Naive thymus-derived CD4-positive, alpha-beta T cell (primary cell): ENCODE results near the gene DMAP1. TPM values are rescaled to one million over a fixed set of nuclear protein-coding genes. Genes with fewer than 3 reads are reported as not detected.

Experiments
- ATAC-seq: fragments of 150-1000 bp; cut with Tn5 transposase; 2 replicates; pipeline ENCODE4 v1.10.0; 2021; ENCODE audit warnings: mild to moderate bottlenecking, moderate library complexity
- CTCF ChIA-PET: fragments of 350-600 bp; sonication (Branson Sonifier 250); formaldehyde crosslinking; loops from one replicate; lab custom pipeline; 2021; ENCODE audit warnings: antibody characterized with exemption; lab: Charles Lee
- POLR2A ChIA-PET: fragments of 350-600 bp; sonication (Branson Sonifier 250); formaldehyde crosslinking; loops from one replicate; lab custom pipeline; 2021; ENCODE audit warnings: antibody characterized with exemption, inconsistent platforms; lab: Charles Lee
- DNase-seq, 9 donors: peaks; one replicate each; pipeline versions ENCODE4 v3.0.0 to v3.0.0-alpha.2; 2020 to 2022; ENCODE audit warnings: mixed read lengths in 1 of 9
- H3K27ac ChIP-seq: one replicate; pipeline ENCODE4 v1.7.0; 2013; ENCODE audit warnings: mild to moderate bottlenecking, low read depth, low read length, moderate library complexity
- H3K27me3 ChIP-seq, 2 donors: one replicate each; pipeline ENCODE4 v1.7.0; 2013; ENCODE audit warnings: low read length in 2 of 2, mild to moderate bottlenecking in 2 of 2, moderate library complexity in 2 of 2; ENCODE audit not compliant: control insufficient read depth in 2 of 2, insufficient read depth in 2 of 2
- H3K36me3 ChIP-seq, 3 experiments: 1 replicate in 2 of 3; 2 replicates in 1 of 3; pipeline ENCODE4 v1.7.0; 2013; ENCODE audit warnings: low read length in 3 of 3, mild to moderate bottlenecking in 3 of 3, moderate library complexity in 1 of 3; ENCODE audit not compliant: insufficient read depth in 3 of 3, control insufficient read depth in 2 of 3
- H3K4me1 ChIP-seq, 2 donors: one replicate each; pipeline ENCODE4 v1.7.0; 2013; ENCODE audit warnings: low read length in 2 of 2, mild to moderate bottlenecking in 2 of 2, moderate library complexity in 1 of 2; ENCODE audit not compliant: control insufficient read depth in 2 of 2, insufficient read depth in 2 of 2
- H3K4me3 ChIP-seq: 2 replicates; pipeline ENCODE4 v1.7.0; 2013; ENCODE audit warnings: mild to moderate bottlenecking, low read length
- H3K9me3 ChIP-seq, 3 experiments: 1 replicate in 2 of 3; 2 replicates in 1 of 3; pipeline ENCODE4 v1.7.0; 2013; ENCODE audit warnings: low read length in 3 of 3; ENCODE audit not compliant: control insufficient read depth in 2 of 3
- H3K27ac Mint-ChIP-seq, 9 donors: one replicate each; pipeline ENCODE4 v1.8.0; 2020 to 2022; ENCODE audit warnings: mixed read lengths in 9 of 9, mild to moderate bottlenecking in 8 of 9, moderate library complexity in 5 of 9, inconsistent platforms in 2 of 9
- H3K27me3 Mint-ChIP-seq, 5 donors: one replicate each; pipeline ENCODE4 v1.8.0; 2021 to 2022; ENCODE audit warnings: mixed read lengths in 5 of 5, mild to moderate bottlenecking in 1 of 5
- H3K36me3 Mint-ChIP-seq, 5 donors: one replicate each; pipeline ENCODE4 v1.8.0; 2020 to 2022; ENCODE audit warnings: mixed read lengths in 5 of 5, mild to moderate bottlenecking in 3 of 5, inconsistent platforms in 1 of 5
- H3K4me1 Mint-ChIP-seq, 7 donors: one replicate each; pipeline ENCODE4 v1.8.0; 2020 to 2022; ENCODE audit warnings: mixed read lengths in 7 of 7, mild to moderate bottlenecking in 3 of 7, inconsistent platforms in 1 of 7
- H3K4me3 Mint-ChIP-seq, 10 donors: one replicate each; pipeline ENCODE4 v1.8.0; 2020 to 2022; ENCODE audit warnings: mild to moderate bottlenecking in 10 of 10, mixed read lengths in 10 of 10, moderate library complexity in 6 of 10, inconsistent platforms in 2 of 10
- H3K9me3 Mint-ChIP-seq, 11 donors: one replicate each; pipeline ENCODE4 v1.8.0; 2020 to 2022; ENCODE audit warnings: mixed read lengths in 11 of 11, mild to moderate bottlenecking in 4 of 11, inconsistent platforms in 1 of 11, moderate library complexity in 1 of 11
- intact Hi-C, 2 donors: fragments of 100-400 bp; cut with micrococcal nuclease; formaldehyde crosslinking; loops; one replicate each; pipeline ENCODE4 v1.15.1; 2023
- polyA plus RNA-seq, 2 donors: library from polyadenylated mRNA; unstranded; fragments of 300-500 nt; fragmentation: Illumina TruSeq; gene quantifications; one replicate each; pipeline ENCODE4 v1.2.3, GENCODE V29; 2021
- total RNA-seq, 6 experiments: library from RNA in 5 of 6; stranded (reverse) in 5 of 6; gene quantifications; 1 replicate in 5 of 6; 2 replicates in 1 of 6; pipeline ENCODE4 v1.2.3 and lab custom pipeline; 2021 to 2026

Gene DMAP1
- total and polyA plus RNA-seq, 7 experiments from 2014 or later, result 42.3 to 96.2 (median 60.0) TPM

- H3K27ac Mint-ChIP-seq, result peak overlapping the region in 3 of 9 donors; percentile 22 to 68 (median 61)
- H3K27me3 Mint-ChIP-seq, result no peaks in the 10 kb centered on the region
- DNase-seq (peak in 2 of 9 donors; percentile 23 to 29), ATAC-seq (peak; percentile 76)
- POLR2A ChIA-PET, result no interaction called here
- no peaks in the 10 kb centered on the region for H3K9me3 Mint-ChIP-seq
- no peaks in the 10 kb centered on the region for H3K4me1 ChIP-seq
- intact Hi-C loops, result no loop called here
- H3K36me3 Mint-ChIP-seq, result peaks cover 0 to 21% (median 0%) of the 10 kb centered on the region in 5 donors
- H3K4me3 ChIP-seq, result no peak overlapping the region
- no peak overlapping the region for H3K27ac ChIP-seq
- H3K4me3 Mint-ChIP-seq, result peak overlapping the region in 2 of 10 donors; percentile 20 to 39
- H3K36me3 ChIP-seq, result no peaks in the 10 kb centered on the region
- no peaks in the 10 kb centered on the region for H3K27me3 ChIP-seq
- CTCF ChIA-PET, result no interaction called here
- H3K9me3 ChIP-seq, result no peaks in the 10 kb centered on the region
- peaks cover 16 to 46% (median 31%) of the 10 kb centered on the region in 7 donors for H3K4me1 Mint-ChIP-seq
Observed at GRCh38 chr1:44263568-44264450, 50.5 kb downstream of the DMAP1 start.

- H3K9me3 ChIP-seq, result no peaks in the 10 kb centered on the region
- DNase-seq (no peak), ATAC-seq (no peak)
- no peaks in the 10 kb centered on the region for H3K36me3 ChIP-seq
- H3K27ac ChIP-seq, result no peak overlapping the region
- ChIA-PET POLR2A (no interaction called here), CTCF (no interaction called here)
- H3K27me3 ChIP-seq, result no peaks in the 10 kb centered on the region
- H3K9me3 Mint-ChIP-seq, result no peaks in the 10 kb centered on the region
- H3K36me3 Mint-ChIP-seq, result peaks cover 0 to 19% (median 0%) of the 10 kb centered on the region in 5 donors
- intact Hi-C loops, result no loop called here
- H3K4me1 Mint-ChIP-seq, result peaks cover 16 to 49% (median 36%) of the 10 kb centered on the region in 7 donors
- H3K4me1 ChIP-seq, result no peaks in the 10 kb centered on the region
- no peaks in the 10 kb centered on the region for H3K27me3 Mint-ChIP-seq
- H3K4me3 Mint-ChIP-seq, result peak overlapping the region in 1 of 10 donors; percentile 20
- no peak overlapping the region for H3K4me3 ChIP-seq
- H3K27ac Mint-ChIP-seq, result peak overlapping the region in 3 of 9 donors; percentile 9 to 61 (median 22)
Observed at GRCh38 chr1:44264451-44264771, 51.1 kb downstream of the DMAP1 start.

- DNase-seq, result no peak
- Histone ChIP-seq H3K9me3 (no peaks in the 10 kb centered on the region), H3K4me3 (no peak overlapping the region), H3K27ac (no peak overlapping the region), H3K27me3 (no peaks in the 10 kb centered on the region), H3K36me3 (no peaks in the 10 kb centered on the region), H3K4me1 (no peaks in the 10 kb centered on the region)
- Mint-ChIP-seq H3K27ac (no peak overlapping the region), H3K36me3 (peaks cover 0 to 23% (median 0%) of the 10 kb centered on the region in 5 donors), H3K4me1 (peaks cover 16 to 56% (median 36%) of the 10 kb centered on the region in 7 donors), H3K27me3 (no peaks in the 10 kb centered on the region), H3K9me3 (no peaks in the 10 kb centered on the region), H3K4me3 (no peak overlapping the region)
- CTCF ChIA-PET, result interaction anchor here (1.2 kb wide), 1 partner anchor 29 kb away, joined by 4 read pairs; no protein-coding TSS in a partner anchor
- ATAC-seq, result no peak
- intact Hi-C loops, result no loop called here
- POLR2A ChIA-PET, result no interaction called here
Observed at GRCh38 chr1:44265656-44266358, 52.5 kb downstream of the DMAP1 start.

GRCh38 chr1:44266400-44267344 lies 53.4 kb downstream of the DMAP1 start:
- H3K9me3 ChIP-seq, result no peaks in the 10 kb centered on the region
- ChIA-PET CTCF (interaction anchor here (0.9 kb wide), 1 partner anchor 49 kb away, joined by 3 read pairs; no protein-coding TSS in a partner anchor), POLR2A (no interaction called here)
- peaks cover 0 to 23% (median 3%) of the 10 kb centered on the region in 5 donors for H3K36me3 Mint-ChIP-seq
- H3K27me3 ChIP-seq, result no peaks in the 10 kb centered on the region
- H3K4me1 Mint-ChIP-seq, result peaks cover 17 to 51% (median 30%) of the 10 kb centered on the region in 7 donors
- H3K27ac Mint-ChIP-seq, result no peak overlapping the region
- no peaks in the 10 kb centered on the region for H3K36me3 ChIP-seq
- H3K4me1 ChIP-seq, result no peaks in the 10 kb centered on the region
- intact Hi-C loops, result no loop called here
- no peak overlapping the region for H3K4me3 ChIP-seq
- DNase-seq (no peak), ATAC-seq (no peak)
- no peak overlapping the region for H3K27ac ChIP-seq
- H3K9me3 Mint-ChIP-seq, result no peaks in the 10 kb centered on the region
- no peak overlapping the region for H3K4me3 Mint-ChIP-seq
- H3K27me3 Mint-ChIP-seq, result no peaks in the 10 kb centered on the region

GRCh38 chr1:44267438-44267837 lies 54.2 kb downstream of the DMAP1 start:
- peaks cover 0 to 19% (median 3%) of the 10 kb centered on the region in 5 donors for H3K36me3 Mint-ChIP-seq
- H3K9me3 Mint-ChIP-seq, result no peaks in the 10 kb centered on the region
- ATAC-seq (no peak), DNase-seq (no peak)
- H3K27me3 Mint-ChIP-seq, result no peaks in the 10 kb centered on the region
- H3K4me1 Mint-ChIP-seq, result peaks cover 17 to 45% (median 30%) of the 10 kb centered on the region in 7 donors
- ChIA-PET POLR2A (interaction anchor here (0.5 kb wide), 1 partner anchor 182 kb away, joined by 3 read pairs; no protein-coding TSS in a partner anchor), CTCF (interaction anchor here (0.9 kb wide), 1 partner anchor 50 kb away, joined by 3 read pairs; no protein-coding TSS in a partner anchor)
- no peaks in the 10 kb centered on the region for H3K4me1 ChIP-seq
- no peak overlapping the region for H3K27ac ChIP-seq
- intact Hi-C loops, result no loop called here
- no peak overlapping the region for H3K4me3 ChIP-seq
- H3K27ac Mint-ChIP-seq, result no peak overlapping the region
- H3K36me3 ChIP-seq, result no peaks in the 10 kb centered on the region
- no peak overlapping the region for H3K4me3 Mint-ChIP-seq
- no peaks in the 10 kb centered on the region for H3K9me3 ChIP-seq
- no peaks in the 10 kb centered on the region for H3K27me3 ChIP-seq

GRCh38 chr1:44268054-44268453 lies 54.8 kb downstream of the DMAP1 start:
- POLR2A ChIA-PET, result interaction anchor here (0.6 kb wide), 1 partner anchor 85 kb away, joined by 3 read pairs; no protein-coding TSS in a partner anchor
- no peaks in the 10 kb centered on the region for H3K27me3 ChIP-seq
- peaks cover 16 to 45% (median 30%) of the 10 kb centered on the region in 7 donors for H3K4me1 Mint-ChIP-seq
- no peaks in the 10 kb centered on the region for H3K9me3 ChIP-seq
- CTCF ChIA-PET, result interaction anchor here (0.6 kb wide), 1 partner anchor 8 kb away, joined by 4 read pairs; no protein-coding TSS in a partner anchor
- H3K36me3 Mint-ChIP-seq, result peaks cover 0 to 15% (median 3%) of the 10 kb centered on the region in 5 donors
- no peak overlapping the region for H3K27ac ChIP-seq
- no peaks in the 10 kb centered on the region for H3K9me3 Mint-ChIP-seq
- intact Hi-C loops, result no loop called here
- no peak overlapping the region for H3K4me3 ChIP-seq
- no peaks in the 10 kb centered on the region for H3K27me3 Mint-ChIP-seq
- no peak overlapping the region for H3K4me3 Mint-ChIP-seq
- H3K36me3 ChIP-seq, result no peaks in the 10 kb centered on the region
- DNase-seq (no peak), ATAC-seq (no peak)
- no peaks in the 10 kb centered on the region for H3K4me1 ChIP-seq
- no peak overlapping the region for H3K27ac Mint-ChIP-seq
